ENCODE data around the gene ZFR2. TPM values are rescaled to one million over a fixed set of nuclear protein-coding genes. Genes with fewer than 3 reads are reported as not detected.

The ZFR2 gene
- total RNA-seq, 1 donor from 2014 or later, result 4.7 TPM

DNA sequence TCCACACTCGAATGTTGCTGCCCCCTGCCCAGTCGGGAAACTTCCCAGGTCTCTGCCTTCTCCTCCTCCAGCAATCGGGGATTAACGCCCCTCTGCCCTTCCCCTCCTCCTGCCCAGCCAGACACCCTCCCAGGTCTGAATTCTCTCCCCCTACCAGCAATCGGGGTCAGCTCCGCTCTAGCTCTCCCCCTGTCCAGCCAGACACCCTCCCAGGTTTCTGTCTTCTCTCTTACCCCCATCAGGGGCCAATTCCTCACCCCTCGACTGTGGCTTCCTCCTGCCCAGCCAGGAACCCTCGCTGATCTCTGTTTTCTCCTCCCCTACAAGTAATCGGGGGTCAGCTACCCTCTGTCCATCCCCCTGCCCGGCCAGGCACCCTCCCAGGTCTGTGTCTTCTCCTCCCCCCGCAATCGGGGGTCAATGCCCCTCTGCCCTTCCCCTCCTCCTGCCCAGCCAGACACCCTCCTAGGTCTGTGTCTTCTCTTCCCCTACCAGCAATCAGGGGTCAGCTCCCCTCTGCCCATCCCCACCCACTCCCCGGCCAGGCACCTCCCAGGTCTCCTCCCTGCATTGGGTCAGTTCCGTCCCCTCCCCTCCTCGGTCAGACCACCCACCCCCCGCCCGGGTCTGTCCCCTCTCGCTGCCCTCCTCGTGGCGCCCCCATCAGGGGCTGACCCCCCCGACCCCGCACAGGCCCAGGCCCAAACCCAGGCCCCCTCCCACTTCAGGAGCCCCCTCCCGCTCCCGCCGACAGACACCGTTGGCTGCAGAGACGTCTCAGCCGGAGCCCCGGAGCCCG, 668 bp downstream of the ZFR2 start:
- H3K36me3 Mint-ChIP-seq, result no peaks in the 10 kb centered on the region
- TF ChIP-seq, protein P1, sequence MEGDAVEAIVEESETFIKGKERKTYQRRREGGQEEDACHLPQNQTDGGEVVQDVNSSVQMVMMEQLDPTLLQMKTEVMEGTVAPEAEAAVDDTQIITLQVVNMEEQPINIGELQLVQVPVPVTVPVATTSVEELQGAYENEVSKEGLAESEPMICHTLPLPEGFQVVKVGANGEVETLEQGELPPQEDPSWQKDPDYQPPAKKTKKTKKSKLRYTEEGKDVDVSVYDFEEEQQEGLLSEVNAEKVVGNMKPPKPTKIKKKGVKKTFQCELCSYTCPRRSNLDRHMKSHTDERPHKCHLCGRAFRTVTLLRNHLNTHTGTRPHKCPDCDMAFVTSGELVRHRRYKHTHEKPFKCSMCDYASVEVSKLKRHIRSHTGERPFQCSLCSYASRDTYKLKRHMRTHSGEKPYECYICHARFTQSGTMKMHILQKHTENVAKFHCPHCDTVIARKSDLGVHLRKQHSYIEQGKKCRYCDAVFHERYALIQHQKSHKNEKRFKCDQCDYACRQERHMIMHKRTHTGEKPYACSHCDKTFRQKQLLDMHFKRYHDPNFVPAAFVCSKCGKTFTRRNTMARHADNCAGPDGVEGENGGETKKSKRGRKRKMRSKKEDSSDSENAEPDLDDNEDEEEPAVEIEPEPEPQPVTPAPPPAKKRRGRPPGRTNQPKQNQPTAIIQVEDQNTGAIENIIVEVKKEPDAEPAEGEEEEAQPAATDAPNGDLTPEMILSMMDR (conservative IDR thresholded peaks at IDR 0.05), result no peak
- H3K27me3 Mint-ChIP-seq, result peaks cover 57% of the 10 kb centered on the region
- H3K4me3 Mint-ChIP-seq, result peak overlapping the region; percentile 67
- no peaks in the 10 kb centered on the region for H3K9me3 Mint-ChIP-seq
- H3K4me1 Mint-ChIP-seq (ENCODE audit: unreplicated experiment), result peaks cover 8% of the 10 kb centered on the region
- DNase-seq (ENCODE audit: extremely low spot score, unreplicated experiment), result no peak
- H3K27ac Mint-ChIP-seq, result no peak overlapping the region

DNA sequence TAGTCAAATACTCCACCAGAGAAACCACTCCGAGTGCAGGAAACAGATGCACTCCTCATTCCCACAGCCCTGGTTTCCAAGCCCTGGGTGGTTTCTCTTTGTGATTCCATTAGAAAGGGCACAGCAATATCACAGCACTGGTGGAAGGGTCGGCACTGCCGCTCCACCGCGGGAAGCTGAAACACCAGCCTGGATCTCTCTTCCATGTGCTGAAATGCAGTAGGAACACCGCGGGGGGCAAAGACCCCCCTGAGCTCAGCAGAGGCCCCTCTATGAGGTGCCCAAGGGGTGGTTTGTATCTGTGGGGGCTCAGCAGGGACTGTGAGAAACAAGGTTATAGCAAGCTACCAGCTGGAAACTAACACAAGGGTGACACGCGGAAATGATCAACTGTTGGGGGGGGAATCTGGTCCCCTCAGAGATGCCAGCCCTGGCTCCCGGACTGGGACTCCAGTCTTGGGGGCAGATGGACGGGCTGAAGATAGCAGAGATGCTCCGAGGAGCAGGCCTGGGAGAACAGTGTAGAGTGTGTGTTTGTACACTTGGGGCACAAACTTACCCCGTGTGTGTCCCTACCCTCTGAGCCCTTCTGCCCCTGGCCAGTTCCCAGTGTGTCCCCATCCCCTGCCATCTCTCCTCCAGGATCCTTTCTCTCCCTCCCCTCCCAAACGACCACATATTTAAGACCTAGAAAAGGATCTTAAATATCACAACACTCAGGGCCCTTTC, 1.8 kb downstream of the ZFR2 start:
- Mint-ChIP-seq H3K4me1 (ENCODE audit: unreplicated experiment) (peaks cover 8% of the 10 kb centered on the region), H3K4me3 (peak overlapping the region; percentile 60), H3K9me3 (no peaks in the 10 kb centered on the region), H3K27me3 (peaks cover 53% of the 10 kb centered on the region), H3K27ac (no peak overlapping the region), H3K36me3 (no peaks in the 10 kb centered on the region)
- no peak for DNase-seq (ENCODE audit: extremely low spot score, unreplicated experiment)
- TF ChIP-seq, protein P1 (conservative IDR thresholded peaks at IDR 0.05), result no peak

DNA sequence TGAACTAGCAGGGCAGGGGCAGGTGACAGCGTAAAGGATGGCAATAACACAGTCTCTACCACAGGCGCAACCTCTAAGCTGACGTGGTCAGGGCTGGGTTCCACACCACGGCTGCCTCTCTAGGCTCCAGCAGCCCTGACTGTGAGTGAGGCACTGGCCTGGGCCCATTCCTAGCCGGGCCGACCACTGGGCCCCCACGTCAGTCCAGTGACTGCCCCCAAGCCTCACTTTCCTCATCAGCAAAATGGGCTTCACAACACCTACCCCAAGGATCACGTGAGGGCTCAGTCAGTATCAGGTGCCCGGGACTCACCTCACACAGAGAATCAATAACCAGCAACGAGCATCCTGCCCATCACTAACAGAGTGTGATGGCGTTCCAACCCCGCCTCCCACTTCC, 5.2 kb downstream of the ZFR2 start:
- Mint-ChIP-seq H3K4me3 (no peak overlapping the region), H3K9me3 (no peaks in the 10 kb centered on the region), H3K27me3 (peaks cover 27% of the 10 kb centered on the region), H3K27ac (no peak overlapping the region), H3K36me3 (no peaks in the 10 kb centered on the region), H3K4me1 (ENCODE audit: unreplicated experiment) (peaks cover 8% of the 10 kb centered on the region)
- TF ChIP-seq, protein P1 (conservative IDR thresholded peaks at IDR 0.05), result no peak
- no peak for DNase-seq (ENCODE audit: extremely low spot score, unreplicated experiment)

DNA sequence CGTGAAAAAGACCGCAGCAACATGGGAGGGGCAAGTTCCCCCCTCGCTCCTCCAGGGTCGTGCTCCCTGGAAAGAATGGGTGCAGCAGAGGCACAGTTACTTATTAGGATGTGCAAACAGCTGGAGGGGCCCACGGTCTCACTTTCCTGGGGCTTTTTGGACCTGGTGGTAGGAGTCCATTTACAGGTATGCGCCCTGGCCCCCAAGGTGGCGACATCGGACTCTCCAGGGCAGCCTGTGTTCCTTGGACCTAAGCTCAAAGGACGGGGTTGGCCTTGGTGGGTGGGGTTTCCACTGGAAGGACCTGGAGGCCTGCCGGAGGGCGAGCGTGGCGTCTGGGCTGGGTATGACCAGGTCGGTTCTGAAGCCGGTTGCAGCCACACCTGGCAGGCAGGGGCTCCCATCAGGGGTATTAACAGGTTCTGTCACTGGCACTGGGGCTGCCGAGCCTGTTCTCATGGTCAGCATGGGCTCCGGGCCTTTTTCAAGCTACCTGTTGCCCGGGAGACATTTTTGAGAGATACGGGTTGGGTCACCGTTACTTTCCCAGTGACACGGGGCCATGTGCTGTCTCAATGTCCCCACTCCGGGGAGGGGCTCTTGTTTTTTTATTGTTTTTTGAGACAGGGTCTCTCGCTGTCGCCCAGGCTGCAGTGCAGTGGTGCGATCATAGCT, 5.9 kb downstream of the ZFR2 start:
- H3K36me3 Mint-ChIP-seq, result no peaks in the 10 kb centered on the region
- H3K4me3 Mint-ChIP-seq, result no peak overlapping the region
- no peak for DNase-seq (ENCODE audit: extremely low spot score, unreplicated experiment)
- no peak overlapping the region for H3K27ac Mint-ChIP-seq
- H3K4me1 Mint-ChIP-seq (ENCODE audit: unreplicated experiment), result peaks cover 8% of the 10 kb centered on the region
- no peaks in the 10 kb centered on the region for H3K9me3 Mint-ChIP-seq
- TF ChIP-seq, protein P1 (conservative IDR thresholded peaks at IDR 0.05), result no peak
- peaks cover 23% of the 10 kb centered on the region for H3K27me3 Mint-ChIP-seq

DNA sequence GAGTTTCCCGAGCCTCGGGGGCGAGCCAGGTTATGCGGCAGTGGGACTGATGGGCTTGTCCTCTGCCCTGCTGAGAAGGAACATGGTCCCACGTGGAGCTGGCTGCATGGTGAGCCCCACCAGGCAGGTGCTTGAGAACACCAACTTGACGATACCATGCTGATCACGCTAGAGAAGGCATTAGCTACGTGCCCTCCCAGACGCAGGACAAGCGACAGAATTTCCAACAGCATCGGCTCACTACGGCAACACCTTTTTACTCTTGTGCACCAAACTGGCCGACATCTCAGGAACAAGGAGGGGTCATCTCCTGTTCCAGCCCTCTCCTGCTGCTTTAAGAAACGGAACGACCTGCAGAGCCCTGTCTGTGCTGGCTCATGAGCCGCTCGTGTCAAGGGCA, 8.3 kb downstream of the ZFR2 start:
- no peak for DNase-seq (ENCODE audit: extremely low spot score, unreplicated experiment)
- H3K27ac Mint-ChIP-seq, result no peak overlapping the region
- H3K4me1 Mint-ChIP-seq (ENCODE audit: unreplicated experiment), result no peaks in the 10 kb centered on the region
- H3K4me3 Mint-ChIP-seq, result no peak overlapping the region
- H3K36me3 Mint-ChIP-seq, result no peaks in the 10 kb centered on the region
- TF ChIP-seq, protein P1 (conservative IDR thresholded peaks at IDR 0.05), result no peak
- no peaks in the 10 kb centered on the region for H3K9me3 Mint-ChIP-seq
- H3K27me3 Mint-ChIP-seq, result peaks cover 3% of the 10 kb centered on the region
